Activated T-helper 1 cell treated with anti-CD3 and anti-CD28 coated beads, Interleukin-2, amount 50 U/mL, for 16 hours (primary cell): ENCODE results near the gene SCARB1.

Source experiments
- DNase-seq, 2 donors: peaks; one replicate each; pipeline ENCODE4 v3.0.0-alpha.2; 2020; ENCODE audit warnings: low read depth in 1 of 2, low spot score in 1 of 2

The SCARB1 gene

GRCh38 chr12:124761871-124762270 is 101.8 kb downstream of the SCARB1 start:
- DNase-seq = no peak

GRCh38 chr12:124761056-124761455 is 102.6 kb downstream of the SCARB1 start:
- DNase-seq = no peak

GRCh38 chr12:124760560-124760959 is 103.1 kb downstream of the SCARB1 start:
- no peak for DNase-seq

- no peak for DNase-seq
Observed at GRCh38 chr12:124759841-124760503, 103.7 kb downstream of the SCARB1 start.

- no peak for DNase-seq
Observed at GRCh38 chr12:124758266-124759220, 105.1 kb downstream of the SCARB1 start.

DNA sequence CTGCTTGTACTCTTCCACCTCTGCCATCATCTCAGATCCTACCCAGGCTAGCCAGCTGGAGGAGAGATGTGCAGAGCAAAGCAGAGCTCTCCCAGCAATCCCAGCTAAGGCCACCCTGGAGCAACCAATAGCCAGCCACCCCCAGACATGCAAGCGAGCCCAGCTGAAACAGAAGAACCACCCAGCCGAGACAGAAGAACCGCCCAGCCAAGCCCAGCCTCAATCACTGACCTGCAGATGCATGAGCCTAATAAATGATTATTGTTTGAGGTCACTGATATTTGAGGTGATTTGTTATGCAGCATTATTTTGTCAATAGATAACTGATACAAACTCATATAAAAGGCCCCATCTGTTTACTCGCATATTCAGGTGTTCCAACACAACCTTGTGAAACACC is 106.3 kb downstream of the SCARB1 start:
- no peak for DNase-seq

DNA sequence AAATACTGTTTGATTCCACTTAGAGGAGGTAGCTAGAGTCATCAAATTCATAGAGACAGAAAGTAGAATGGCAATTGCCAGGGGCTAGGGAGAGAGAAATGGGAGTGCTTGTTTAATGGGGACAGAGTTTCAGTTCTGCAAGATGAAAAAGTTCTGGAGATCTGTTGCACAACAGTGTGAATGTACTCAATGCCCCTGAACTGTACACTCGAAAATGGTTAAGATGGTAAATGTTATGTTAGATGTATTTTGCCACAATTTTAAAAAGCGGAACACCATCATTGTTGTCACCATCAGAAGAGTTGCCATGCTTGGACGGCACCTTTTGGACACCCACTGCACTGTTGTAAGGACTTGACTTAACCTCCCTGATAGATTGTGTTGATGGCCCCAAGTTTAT is 106.9 kb downstream of the SCARB1 start:
- no peak for DNase-seq

DNA sequence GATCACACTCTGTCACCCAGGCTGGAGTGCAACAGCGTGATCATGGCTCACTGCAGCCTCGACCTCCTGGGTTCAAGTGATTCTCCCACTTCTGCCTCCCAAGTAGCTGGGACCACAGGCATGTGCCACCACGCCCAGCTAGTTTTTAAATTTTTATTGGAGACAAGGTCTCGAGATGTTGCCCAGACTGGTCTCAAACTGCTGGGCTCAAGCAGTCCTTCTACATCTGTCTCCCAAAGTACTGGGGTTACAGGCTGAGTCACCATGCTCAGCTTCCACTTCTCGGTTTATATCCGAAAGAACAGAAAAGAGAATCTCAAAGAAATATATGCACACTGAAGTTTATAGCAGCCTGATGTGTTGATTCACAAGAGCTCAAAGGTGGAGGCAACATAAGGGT is 107.5 kb downstream of the SCARB1 start:
- DNase-seq = no peak

- no peak for DNase-seq
Observed at GRCh38 chr12:124755801-124756148, 107.9 kb downstream of the SCARB1 start.

DNA sequence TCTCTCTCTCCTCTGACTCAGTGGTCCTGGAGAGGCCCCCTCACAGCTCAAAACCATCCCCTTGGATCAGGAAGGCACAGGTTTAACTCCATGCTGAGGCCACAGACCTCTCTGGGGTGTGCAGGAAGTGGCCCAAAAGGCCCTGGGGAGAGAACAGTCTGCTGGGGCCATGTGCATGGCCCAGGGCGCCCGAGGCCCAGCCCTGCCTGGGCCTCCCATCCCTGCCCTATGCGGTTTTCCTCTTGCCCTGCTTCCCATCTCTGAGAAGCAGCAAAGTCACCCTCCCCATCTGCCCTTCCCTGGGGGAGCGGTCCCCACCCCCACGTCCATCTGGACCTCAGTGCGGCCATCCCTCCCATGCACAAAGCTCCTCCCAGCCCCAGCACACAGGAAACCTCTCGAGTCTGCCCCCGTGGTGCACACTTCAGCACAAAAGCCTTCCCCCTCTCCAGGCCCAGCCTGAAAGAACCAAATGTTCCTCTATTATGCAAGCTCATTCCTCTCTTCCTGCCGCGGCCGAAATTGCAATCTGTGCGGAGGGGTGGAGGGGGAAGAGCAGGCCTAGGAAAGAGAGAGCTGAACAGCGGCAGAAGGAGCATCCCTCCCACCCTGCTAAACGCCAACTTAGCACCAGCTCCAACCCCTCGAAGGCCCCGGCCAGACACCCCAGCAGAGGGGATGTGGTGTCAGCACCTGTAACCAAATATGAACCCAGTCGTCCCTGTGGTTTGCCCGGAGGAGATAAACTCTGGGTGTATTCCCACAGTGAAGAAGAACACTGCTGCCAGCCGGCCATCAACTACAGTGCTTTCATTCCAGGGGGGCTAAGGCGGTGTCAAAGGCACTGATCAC is 108.5 kb downstream of the SCARB1 start:
- no peak for DNase-seq

DNA sequence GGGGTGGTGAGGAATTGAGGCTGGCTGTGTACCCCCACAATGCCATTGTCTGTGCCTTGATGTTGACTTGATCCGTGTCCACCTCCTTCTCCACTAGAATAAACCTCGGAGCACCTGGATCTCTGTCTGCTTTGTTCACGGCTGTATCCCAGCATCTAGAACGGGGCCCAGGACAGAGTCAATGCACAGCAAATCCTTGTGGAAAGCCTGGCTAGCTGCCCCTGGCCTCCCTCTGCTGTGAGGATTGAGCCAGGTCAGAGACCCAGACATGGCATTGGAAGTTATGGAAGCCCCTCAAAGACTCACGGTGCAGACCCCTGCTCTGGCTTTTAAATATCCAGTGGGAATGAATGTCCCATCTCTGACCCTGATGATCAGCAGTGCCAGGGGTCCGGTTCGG is 109.2 kb downstream of the SCARB1 start:
- DNase-seq = no peak

DNA sequence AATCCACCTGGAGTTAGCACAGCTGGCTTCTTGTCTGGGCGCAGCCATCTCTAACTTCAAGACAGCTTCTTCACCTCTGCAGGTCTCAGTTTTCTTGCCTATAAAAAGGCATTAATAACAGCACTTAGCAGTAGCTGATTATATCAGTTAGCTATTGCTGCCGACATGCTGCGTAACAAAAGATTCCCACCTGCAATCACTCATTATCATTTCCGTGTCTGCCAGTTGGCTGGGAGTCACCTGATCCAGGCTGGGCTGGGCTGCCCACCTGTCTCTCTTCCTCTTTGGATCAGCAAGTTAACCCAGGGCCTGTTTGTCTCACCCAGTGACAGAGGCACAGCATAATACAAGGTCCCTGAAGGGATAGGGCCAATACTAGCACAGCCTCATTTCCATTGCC is 109.7 kb downstream of the SCARB1 start:
- no peak for DNase-seq

- no peak for DNase-seq
Observed at GRCh38 chr12:124753228-124753591, 110.5 kb downstream of the SCARB1 start.

DNA sequence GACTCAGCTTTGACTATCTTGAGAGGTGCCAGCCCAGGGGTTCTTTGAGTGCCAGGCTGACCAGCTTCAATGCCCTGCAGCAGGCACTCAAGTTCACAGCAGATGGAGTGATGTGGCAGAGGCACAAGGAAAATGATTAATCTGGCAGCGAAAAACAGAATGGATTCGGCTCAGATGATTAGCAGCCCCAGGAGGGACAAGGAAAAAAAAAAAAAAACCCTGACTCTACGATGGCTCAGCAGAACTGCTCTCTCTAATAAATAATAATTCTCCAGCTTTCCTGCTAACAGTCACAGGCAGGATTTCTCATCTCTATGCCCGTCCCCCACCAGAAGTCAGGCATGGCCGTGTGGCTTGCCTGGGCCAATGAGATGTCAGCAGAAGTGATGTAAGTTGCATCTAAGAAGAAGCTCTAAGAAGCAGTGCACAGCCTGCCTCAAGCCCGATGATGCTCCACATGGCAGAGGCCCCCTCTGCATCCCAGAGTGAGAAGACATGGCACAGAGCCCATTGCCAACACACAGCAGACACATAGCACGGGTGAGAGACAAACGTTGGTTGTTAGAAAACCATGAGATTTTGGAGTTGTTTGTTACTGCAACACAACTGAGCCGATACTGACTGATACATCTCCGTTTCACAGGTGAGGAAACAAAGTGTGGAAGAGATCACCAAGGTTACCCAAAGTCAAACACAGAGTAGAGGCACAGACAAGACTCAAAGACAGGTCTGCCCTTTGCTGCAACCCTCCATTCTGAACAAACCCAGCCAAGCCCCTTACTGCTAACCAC is 111.0 kb downstream of the SCARB1 start:
- DNase-seq = no peak

DNA sequence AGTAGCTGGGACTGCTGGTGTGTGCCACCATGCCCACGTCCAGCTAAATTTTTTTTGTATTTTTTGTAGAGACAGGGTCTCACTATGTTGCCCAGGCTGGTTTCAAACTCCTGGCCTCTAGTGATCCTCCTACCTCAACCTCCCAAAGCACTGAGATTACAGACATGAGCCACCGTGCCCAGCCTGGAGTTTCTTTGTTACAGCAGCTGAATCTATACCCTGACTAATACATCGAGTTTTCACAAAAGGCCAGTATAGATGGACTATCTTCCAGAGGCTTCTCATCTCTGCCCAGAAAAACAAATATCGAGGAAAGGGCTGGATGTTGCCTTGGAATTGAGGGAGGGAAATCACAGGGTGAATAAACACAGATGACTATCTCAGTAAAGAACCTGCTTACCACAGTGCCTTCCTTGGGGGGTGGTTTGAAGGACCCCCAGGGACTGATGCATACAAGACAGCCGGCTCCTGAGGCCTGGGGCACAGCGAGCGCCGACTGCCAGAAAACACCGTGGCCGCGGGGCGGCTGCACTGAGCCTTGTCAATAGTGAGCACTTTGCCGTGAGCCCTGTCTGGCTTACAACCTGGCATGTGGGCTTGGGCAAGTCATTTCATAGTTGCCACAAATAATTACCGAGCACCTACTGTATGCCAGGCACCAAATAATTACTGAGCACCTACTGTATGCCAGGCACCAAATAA is 111.9 kb downstream of the SCARB1 start:
- DNase-seq = no peak

DNA sequence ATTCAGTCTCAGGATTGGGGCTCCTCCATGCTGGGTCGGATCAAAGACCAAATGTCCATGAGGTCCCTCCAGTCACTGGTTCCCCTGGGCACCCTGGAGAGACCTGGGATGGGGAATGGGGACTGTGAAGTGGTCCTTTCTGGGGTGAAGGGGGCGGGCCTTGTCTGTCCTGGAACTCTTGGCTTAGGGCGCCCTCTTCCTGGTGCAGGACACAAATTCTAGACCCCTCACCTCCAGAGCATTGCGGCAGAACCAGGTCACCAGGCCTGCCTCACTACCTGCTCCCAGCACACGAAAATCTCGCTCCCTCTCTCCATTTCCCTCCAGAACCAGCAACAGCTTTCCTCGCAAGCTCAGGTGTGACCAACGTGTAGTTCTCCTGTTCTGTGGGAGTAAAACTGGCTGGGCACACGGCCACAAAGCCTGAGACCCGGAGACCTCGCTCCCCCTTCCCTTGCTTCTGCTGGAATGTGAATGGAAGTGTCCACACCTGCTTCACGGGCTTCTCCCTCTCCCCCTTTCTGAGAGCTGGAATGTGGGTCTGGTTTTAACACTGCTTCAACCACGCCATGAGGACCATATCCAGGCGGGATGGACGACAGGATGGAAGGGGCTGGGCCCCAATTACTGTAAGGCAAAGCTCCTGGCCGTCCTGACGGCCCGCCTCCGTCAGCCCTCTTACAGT is 112.7 kb downstream of the SCARB1 start:
- DNase-seq = no peak

GRCh38 chr12:124750149-124750656 is 113.5 kb downstream of the SCARB1 start:
- DNase-seq = no peak

- no peak for DNase-seq
Observed at GRCh38 chr12:124749725-124750124, 113.9 kb downstream of the SCARB1 start.

GRCh38 chr12:124747426-124748161 is 116.1 kb downstream of the SCARB1 start:
- no peak for DNase-seq
